ENCODE data around the gene TERC. TPM values are rescaled to one million over a fixed set of nuclear protein-coding genes. Genes with fewer than 3 reads are reported as not detected.

TERC gene
- total and polyA plus RNA-seq, 12 donors = 1.4 to 200 (median 30.8) TPM; not detected in 3

- H3K27me3 ChIP-seq = no peaks in the 10 kb centered on the region
- H3K4me1 ChIP-seq (replicated peaks in 1 of 2) = peaks cover 3 to 9% of the 10 kb centered on the region in 2 donors
- H3K9me3 ChIP-seq (replicated peaks in 1 of 3) = peaks cover 0 to 5% (median 0%) of the 10 kb centered on the region in 3 donors
- peak within 1 kb of the TSS in 3 of 5 donors; percentile 19 to 66 (median 46) for H3K27ac ChIP-seq
- peak; percentile 57 to 91 (median 71) for DNase-seq
- WGBS, 4 donors = 6 to 54% (median 26%) methylated on average over 7 to 56 of the region's 56 CpGs
- H3K36me3 ChIP-seq (replicated peaks in 1 of 2) = no peaks in the 10 kb centered on the region
- no peak for TF ChIP-seq POLR2A (IDR thresholded peaks at IDR 0.05)
- TF ChIP-seq, protein P1, sequence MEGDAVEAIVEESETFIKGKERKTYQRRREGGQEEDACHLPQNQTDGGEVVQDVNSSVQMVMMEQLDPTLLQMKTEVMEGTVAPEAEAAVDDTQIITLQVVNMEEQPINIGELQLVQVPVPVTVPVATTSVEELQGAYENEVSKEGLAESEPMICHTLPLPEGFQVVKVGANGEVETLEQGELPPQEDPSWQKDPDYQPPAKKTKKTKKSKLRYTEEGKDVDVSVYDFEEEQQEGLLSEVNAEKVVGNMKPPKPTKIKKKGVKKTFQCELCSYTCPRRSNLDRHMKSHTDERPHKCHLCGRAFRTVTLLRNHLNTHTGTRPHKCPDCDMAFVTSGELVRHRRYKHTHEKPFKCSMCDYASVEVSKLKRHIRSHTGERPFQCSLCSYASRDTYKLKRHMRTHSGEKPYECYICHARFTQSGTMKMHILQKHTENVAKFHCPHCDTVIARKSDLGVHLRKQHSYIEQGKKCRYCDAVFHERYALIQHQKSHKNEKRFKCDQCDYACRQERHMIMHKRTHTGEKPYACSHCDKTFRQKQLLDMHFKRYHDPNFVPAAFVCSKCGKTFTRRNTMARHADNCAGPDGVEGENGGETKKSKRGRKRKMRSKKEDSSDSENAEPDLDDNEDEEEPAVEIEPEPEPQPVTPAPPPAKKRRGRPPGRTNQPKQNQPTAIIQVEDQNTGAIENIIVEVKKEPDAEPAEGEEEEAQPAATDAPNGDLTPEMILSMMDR (IDR thresholded peaks at IDR 0.05) = peak in 1 of 6 experiments; percentile 22
- intact Hi-C loops (cut with DNase I) = no loop called here
- peak within 1 kb of the TSS in 2 of 4 donors; percentile 41 to 59 for H3K4me3 ChIP-seq
Measured at GRCh38 chr3:169812332-169813235, 47.7 kb upstream of the TERC start, which contains the start of the genes LRRC34 and LRRIQ4. Gene LRRC34 (minus strand): TSS chr3:169812904. CDS start chr3:169812548, 356 bp downstream. Gene LRRIQ4 (plus strand): TSS chr3:169812870. CDS start chr3:169821922, 9,052 bp downstream.

DNA sequence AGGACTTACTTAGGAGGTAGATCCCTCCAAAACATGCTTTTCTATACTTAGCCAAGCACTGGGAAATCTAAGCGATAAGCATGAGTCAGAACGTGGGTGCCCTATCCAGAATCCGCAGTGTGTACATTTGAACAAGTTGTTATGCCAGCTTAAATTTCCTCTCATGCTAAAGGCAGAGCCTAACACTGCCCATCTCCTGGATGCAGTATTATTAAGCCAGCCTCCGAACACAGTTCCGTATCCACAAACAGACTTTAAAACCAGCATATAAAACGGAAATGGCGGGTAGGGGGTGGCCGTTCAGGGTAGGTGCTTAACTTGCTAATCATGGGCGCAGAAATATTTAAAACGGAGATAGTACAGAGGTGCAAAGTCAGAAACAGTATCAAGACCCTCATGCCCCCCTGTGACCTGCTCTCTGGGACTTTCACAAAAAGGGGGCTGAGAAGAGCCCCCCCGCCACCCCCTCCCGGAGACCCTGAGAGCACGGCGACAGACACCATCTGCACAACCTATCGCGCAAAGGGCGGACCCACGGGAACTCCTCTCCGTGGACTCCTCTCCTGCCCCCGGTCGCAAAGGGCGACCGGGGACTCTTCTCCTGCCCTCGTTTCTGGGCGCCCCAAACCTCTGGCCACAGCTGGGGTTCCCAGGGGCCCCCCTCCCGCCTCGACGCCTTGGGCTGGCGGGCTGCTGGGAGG is 46.9 kb upstream of the TERC start:
- H3K27ac ChIP-seq = peak overlapping the region in 3 of 5 donors; percentile 19 to 66 (median 46)
- H3K4me1 ChIP-seq (replicated peaks in 1 of 2) = peaks cover 3 to 9% of the 10 kb centered on the region in 2 donors
- peaks cover 0 to 5% (median 0%) of the 10 kb centered on the region in 3 donors for H3K9me3 ChIP-seq (replicated peaks in 1 of 3)
- no peaks in the 10 kb centered on the region for H3K27me3 ChIP-seq
- H3K4me3 ChIP-seq = peak overlapping the region in 2 of 4 donors; percentile 41 to 59
- TF ChIP-seq, protein P1 (IDR thresholded peaks at IDR 0.05) = no peak
- no peak for TF ChIP-seq POLR2A (IDR thresholded peaks at IDR 0.05)
- intact Hi-C loops (cut with DNase I) = no loop called here
- 2 to 8% (median 4%) methylated on average over 10 to 29 of the region's 29 CpGs for WGBS, 4 donors
- peak in 3 of 7 donors; percentile 6 to 27 (median 22) for DNase-seq
- H3K36me3 ChIP-seq (replicated peaks in 1 of 2) = no peaks in the 10 kb centered on the region

- Histone ChIP-seq H3K36me3 (replicated peaks in 1 of 2) (no peaks in the 10 kb centered on the region), H3K9me3 (replicated peaks in 1 of 3) (no peaks in the 10 kb centered on the region), H3K4me3 (no peak overlapping the region), H3K27me3 (no peaks in the 10 kb centered on the region), H3K27ac (no peak overlapping the region), H3K4me1 (replicated peaks in 1 of 2) (peaks cover 3 to 9% of the 10 kb centered on the region in 2 donors)
- TF ChIP-seq POLR2A (IDR thresholded peaks at IDR 0.05) = no peak
- TF ChIP-seq, protein P1 (IDR thresholded peaks at IDR 0.05) = no peak
- no peak for DNase-seq
- 23 to 39% (median 36%) methylated on average over 2 of the region's 2 CpGs for WGBS, 4 donors
- intact Hi-C loops (cut with DNase I) = no loop called here
Measured at GRCh38 chr3:169809230-169809795, 44.5 kb upstream of the TERC start.

GRCh38 chr3:169804681-169805080 is 39.8 kb upstream of the TERC start:
- no peaks in the 10 kb centered on the region for H3K9me3 ChIP-seq (replicated peaks in 1 of 3)
- intact Hi-C loops (cut with DNase I) = no loop called here
- H3K36me3 ChIP-seq (replicated peaks in 1 of 2) = no peaks in the 10 kb centered on the region
- H3K27ac ChIP-seq = no peak overlapping the region
- no peak for TF ChIP-seq POLR2A (IDR thresholded peaks at IDR 0.05)
- TF ChIP-seq, protein P1 (IDR thresholded peaks at IDR 0.05) = no peak
- H3K4me1 ChIP-seq (replicated peaks in 1 of 2) = no peaks in the 10 kb centered on the region
- H3K4me3 ChIP-seq = no peak overlapping the region
- no peaks in the 10 kb centered on the region for H3K27me3 ChIP-seq
- 87 to 96% (median 90%) methylated on average over 3 of the region's 3 CpGs for WGBS, 4 donors
- no peak for DNase-seq
